HepG2 (cell line): Measurements from ENCODE around the gene MYO6. TPM values are rescaled to one million over a fixed set of nuclear protein-coding genes. Genes with fewer than 3 reads are reported as not detected.

Experiments used
- ATAC-seq: fragments of 200-7000 bp; cut with Tn5 transposase; 3 replicates; pipeline ENCODE4 v1.9.1; 2020; ENCODE audit warnings: mild to moderate bottlenecking, moderate library complexity
- BruUV-seq: library from RNA; stranded (reverse); fragments of 400-500 nt; replicated peaks from 2 replicates; lab custom pipeline; 2021; lab: Mats Ljungman, UMichigan
- CTCF ChIA-PET: fragments of 300-600 bp; formaldehyde crosslinking; extraction: SDS; loops from one replicate; lab custom pipeline; 2021; ENCODE audit warnings: low total read pairs, inconsistent platforms, low intra/inter-chr PET ratio; lab: Yijun Ruan, JAX
- POLR2A ChIA-PET: fragments of 350-600 bp; sonication (Branson Sonifier 250); formaldehyde crosslinking; loops from one replicate; lab custom pipeline; 2020; ENCODE audit warnings: antibody characterized with exemption, inconsistent platforms; lab: Yijun Ruan, JAX
- DNase-seq: peaks from one replicate; pipeline ENCODE4 v3.0.0-alpha.2; 2015; ENCODE audit warnings: low spot score
- FAIRE-seq: peaks from 3 replicates; lab custom pipeline; 2011; peaks lifted over from hg19 to GRCh38; lab: Jason Lieb, UNC
- H2AFZ ChIP-seq: one replicate; pipeline ENCODE4 v1.6.1; 2011; ENCODE audit warnings: low read length, inconsistent platforms
- H3K27ac ChIP-seq: fragments of 300-600 bp; 3 replicates; pipeline ENCODE4 v1.8.0; 2011; ENCODE audit warnings: mixed run types, mild to moderate bottlenecking, mixed read lengths, low read length, inconsistent platforms; ENCODE audit not compliant: insufficient read depth; ENCODE audit errors: extremely low read length
- H3K27me3 ChIP-seq, 2 experiments: fragments of 200-600 bp in 1 of 2; 2 replicates in 1 of 2; 3 replicates in 1 of 2; pipeline versions ENCODE4 v1.6.0 to v1.8.0; 2011; ENCODE audit warnings: low read length in 2 of 2, mild to moderate bottlenecking in 2 of 2, moderate library complexity in 2 of 2, inconsistent platforms in 1 of 2; ENCODE audit not compliant: insufficient read depth in 2 of 2, control insufficient read depth in 1 of 2
- H3K36me3 ChIP-seq, 2 experiments: fragments of 200-600 bp in 1 of 2; replicated peaks in 1 of 2; 2 replicates in 1 of 2; 3 replicates in 1 of 2; pipeline versions ENCODE4 v1.5.1 to v1.8.0; 2011; ENCODE audit warnings: low read length in 2 of 2, inconsistent platforms in 1 of 2; ENCODE audit not compliant: insufficient read depth in 2 of 2, control insufficient read depth in 1 of 2
- H3K4me1 ChIP-seq: 2 replicates; pipeline ENCODE4 v1.5.1; 2012; ENCODE audit warnings: low read length, inconsistent platforms; ENCODE audit not compliant: insufficient read depth
- H3K4me2 ChIP-seq: 2 replicates; pipeline ENCODE4 v1.6.0; 2011; ENCODE audit warnings: low read depth, low read length, inconsistent platforms
- H3K4me3 ChIP-seq, 3 experiments: fragments of 200-600 bp in 1 of 3; sonication (generic), shearing (Covaris generic) in 1 of 3; replicated peaks in 1 of 3; 2 replicates each; pipeline ENCODE4 v1.5.1; 2011 to 2016; ENCODE audit warnings: low read length in 3 of 3, inconsistent platforms in 2 of 3, low read depth in 2 of 3, mild to moderate bottlenecking in 2 of 3, control low read depth in 1 of 3, mixed read lengths in 1 of 3; ENCODE audit not compliant: insufficient read depth in 1 of 3
- H3K79me2 ChIP-seq: one replicate; pipeline ENCODE4 v1.6.1; 2011; ENCODE audit warnings: low read length, inconsistent platforms; ENCODE audit not compliant: insufficient read depth
- H3K9ac ChIP-seq: 2 replicates; pipeline ENCODE4 v1.6.0; 2011; ENCODE audit warnings: mild to moderate bottlenecking, low read depth, low read length, inconsistent platforms; ENCODE audit not compliant: insufficient read depth
- H3K9me3 ChIP-seq: 2 replicates; pipeline ENCODE4 v1.5.1; 2012; ENCODE audit warnings: mild to moderate bottlenecking, low read length
- H4K20me1 ChIP-seq: 2 replicates; pipeline ENCODE4 v1.6.0; 2011; ENCODE audit warnings: inconsistent platforms, mild to moderate bottlenecking, low read length, moderate library complexity; ENCODE audit not compliant: insufficient read depth
- ELF4 ChIP-seq: sonication (generic); formaldehyde crosslinking; IDR thresholded peaks from 2 replicates; pipeline ENCODE4 v1.5.0; 2020; ENCODE audit warnings: missing genetic modification reagents, mild to moderate bottlenecking, moderate library complexity, borderline replicate concordance
- HNRNPH1 ChIP-seq: fragments of 200-400 bp; formaldehyde crosslinking; optimal IDR thresholded peaks from 2 replicates; pipeline ENCODE3; 2017; ENCODE audit warnings: mild to moderate bottlenecking, low read depth, low read length
- NFE2 ChIP-seq: sonication (generic); formaldehyde crosslinking; IDR thresholded peaks from 2 replicates; pipeline ENCODE4 v1.4.0; 2020; ENCODE audit warnings: missing genetic modification reagents
- SATB2 ChIP-seq: sonication (generic); formaldehyde crosslinking; IDR thresholded peaks from 2 replicates; pipeline ENCODE4 v1.5.0; 2020; ENCODE audit warnings: missing genetic modification reagents
- XRCC5 ChIP-seq: fragments of 200-400 bp; formaldehyde crosslinking; optimal IDR thresholded peaks from 2 replicates; pipeline ENCODE3; 2017; ENCODE audit warnings: mild to moderate bottlenecking, low read length
- ZC3H13 ChIP-seq: sonication (generic); formaldehyde crosslinking; IDR thresholded peaks from 2 replicates; pipeline ENCODE4 v1.8.1; 2023; ENCODE audit warnings: mild to moderate bottlenecking, missing genetic modification reagents, moderate library complexity
- ZNF160 ChIP-seq: sonication (generic); formaldehyde crosslinking; IDR thresholded peaks from 2 replicates; pipeline ENCODE4 v1.8.0; 2022; ENCODE audit warnings: mild to moderate bottlenecking, inconsistent platforms, missing genetic modification reagents
- ZNF501 ChIP-seq: sonication (generic); formaldehyde crosslinking; IDR thresholded peaks from 2 replicates; pipeline ENCODE4 v1.5.1; 2020; ENCODE audit warnings: mild to moderate bottlenecking, moderate library complexity, missing genetic modification reagents
- WGBS: methylation state at CpG from one replicate; pipeline ENCODE4 v1.1.6; 2017; ENCODE audit warnings: low lambda C conversion rate; 5-methylcytosine and 5-hydroxymethylcytosine counted together
- in situ Hi-C: cut with HindIII; loops from 2 replicates; pipeline ENCODE4 v1.10.0; 2017; ENCODE audit warnings: low pct_unique_long_range_greater_than_20kb; ENCODE audit not compliant: extremely low pct_ligation_motif_present
- intact Hi-C: fragments of 100-400 bp; cut with micrococcal nuclease; formaldehyde crosslinking; loops from one replicate; pipeline ENCODE4 v1.10.0; 2022; ENCODE audit not compliant: unreplicated experiment
- polyA plus RNA-seq, 8 experiments: library from polyadenylated mRNA; depleted of rRNA in 3 of 8; stranded (reverse) in 7 of 8; unstranded in 1 of 8; fragments of >200 nt; fragmentation: Illumina TruSeq in 4 of 8; extraction: Trizol in 4 of 8; gene quantifications; 2 replicates each; pipeline versions ENCODE4 v1.2.1 to v1.2.3, GENCODE V29; 2011 to 2016; ENCODE audit warnings: low read depth in 4 of 8, missing spikeins in 1 of 8, mixed read lengths in 1 of 8; ENCODE audit not compliant: insufficient read depth in 1 of 8
- total RNA-seq, 5 experiments: library from RNA; depleted of rRNA; stranded (reverse); fragments of >200 nt; fragmentation: Illumina TruSeq; extraction: Trizol; gene quantifications; 2 replicates each; pipeline ENCODE4 v1.2.3, GENCODE V29; 2016; ENCODE audit warnings: low read depth in 1 of 5
- TF ChIP-seq, protein P1 (sequence below): sonication (generic); formaldehyde crosslinking; IDR thresholded peaks from 2 replicates; pipeline ENCODE4 v1.4.0; 2020; ENCODE audit warnings: mild to moderate bottlenecking, missing genetic modification reagents
- TF ChIP-seq, protein P2 (sequence below): sonication (generic); formaldehyde crosslinking; IDR thresholded peaks from 2 replicates; pipeline ENCODE4 v1.5.0; 2020; ENCODE audit warnings: missing genetic modification reagents
- TF ChIP-seq, protein P3 (sequence below): sonication (generic); formaldehyde crosslinking; IDR thresholded peaks from 2 replicates; pipeline ENCODE4 v1.4.0; 2020; ENCODE audit warnings: mild to moderate bottlenecking, missing genetic modification reagents
- TF ChIP-seq, protein P4 (sequence below): sonication (generic); formaldehyde crosslinking; IDR thresholded peaks from 2 replicates; pipeline ENCODE4 v1.5.0; 2020; ENCODE audit warnings: mild to moderate bottlenecking, missing genetic modification reagents
- TF ChIP-seq, protein P5 (sequence below): sonication (generic); formaldehyde crosslinking; IDR thresholded peaks from 2 replicates; pipeline ENCODE4 v1.8.1; 2023; ENCODE audit warnings: mild to moderate bottlenecking, missing genetic modification reagents, borderline replicate concordance

The MYO6 gene
- total and polyA plus RNA-seq, 2 of the 13 experiments (the other 11 are each of a cell fraction or from before 2014, with no cell fraction given): 5.4 to 7.5 TPM

DNA sequence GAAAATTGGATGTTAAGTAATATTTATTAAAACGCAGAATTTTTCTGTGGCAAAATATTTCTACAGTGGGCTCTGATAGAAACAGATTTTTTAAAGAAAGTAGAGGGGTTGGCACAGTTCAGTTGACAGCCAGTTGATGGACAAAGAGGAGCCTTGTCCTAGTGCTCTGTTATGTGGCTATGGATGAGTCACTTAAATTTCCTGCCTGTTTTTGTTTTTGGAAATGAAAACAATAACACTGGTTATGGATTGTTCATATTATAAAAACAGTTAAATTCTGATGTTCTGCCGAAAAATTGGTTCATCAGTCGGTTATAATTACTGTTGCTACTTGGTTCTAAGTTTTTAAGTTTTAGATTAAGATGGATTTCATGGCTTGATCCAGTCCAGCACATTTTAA, 42.8 kb downstream of the MYO6 start:
- FAIRE-seq: no peak
- 88% methylated on average over 3 of the region's 3 CpGs for WGBS
- CTCF ChIA-PET: no interaction called here

More for the DNA sequence above, 42.8 kb downstream of the MYO6 start:
- DNase-seq: no peak
- Histone ChIP-seq H3K27ac (no peak overlapping the region), H3K4me3 (no peak overlapping the region), H3K79me2 (no peaks in the 10 kb centered on the region), H4K20me1 (no peaks in the 10 kb centered on the region), H2AFZ (no peak overlapping the region), H3K9ac (no peak overlapping the region), H3K9me3 (no peaks in the 10 kb centered on the region), H3K4me2 (no peak overlapping the region), H3K27me3 (no peaks in the 10 kb centered on the region), H3K36me3 (no peaks in the 10 kb centered on the region), H3K4me1 (no peaks in the 10 kb centered on the region)
- in situ Hi-C loops: no loop called here
- TF ChIP-seq HNRNPH1 (no peak), ELF4 (CRISPR knock-in tag) (no peak), SATB2 (no peak), NFE2 (no peak), XRCC5 (no peak), ZNF160 (CRISPR knock-in tag) (no peak), ZC3H13 (CRISPR knock-in tag) (no peak), ZNF501 (CRISPR knock-in tag) (no peak)
- TF ChIP-seq, protein P1, sequence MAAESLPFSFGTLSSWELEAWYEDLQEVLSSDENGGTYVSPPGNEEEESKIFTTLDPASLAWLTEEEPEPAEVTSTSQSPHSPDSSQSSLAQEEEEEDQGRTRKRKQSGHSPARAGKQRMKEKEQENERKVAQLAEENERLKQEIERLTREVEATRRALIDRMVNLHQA (CRISPR knock-in tag): no peak
- TF ChIP-seq, protein P2, sequence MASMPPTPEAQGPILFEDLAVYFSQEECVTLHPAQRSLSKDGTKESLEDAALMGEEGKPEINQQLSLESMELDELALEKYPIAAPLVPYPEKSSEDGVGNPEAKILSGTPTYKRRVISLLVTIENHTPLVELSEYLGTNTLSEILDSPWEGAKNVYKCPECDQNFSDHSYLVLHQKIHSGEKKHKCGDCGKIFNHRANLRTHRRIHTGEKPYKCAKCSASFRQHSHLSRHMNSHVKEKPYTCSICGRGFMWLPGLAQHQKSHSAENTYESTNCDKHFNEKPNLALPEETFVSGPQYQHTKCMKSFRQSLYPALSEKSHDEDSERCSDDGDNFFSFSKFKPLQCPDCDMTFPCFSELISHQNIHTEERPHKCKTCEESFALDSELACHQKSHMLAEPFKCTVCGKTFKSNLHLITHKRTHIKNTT: no peak
- TF ChIP-seq, protein P3, sequence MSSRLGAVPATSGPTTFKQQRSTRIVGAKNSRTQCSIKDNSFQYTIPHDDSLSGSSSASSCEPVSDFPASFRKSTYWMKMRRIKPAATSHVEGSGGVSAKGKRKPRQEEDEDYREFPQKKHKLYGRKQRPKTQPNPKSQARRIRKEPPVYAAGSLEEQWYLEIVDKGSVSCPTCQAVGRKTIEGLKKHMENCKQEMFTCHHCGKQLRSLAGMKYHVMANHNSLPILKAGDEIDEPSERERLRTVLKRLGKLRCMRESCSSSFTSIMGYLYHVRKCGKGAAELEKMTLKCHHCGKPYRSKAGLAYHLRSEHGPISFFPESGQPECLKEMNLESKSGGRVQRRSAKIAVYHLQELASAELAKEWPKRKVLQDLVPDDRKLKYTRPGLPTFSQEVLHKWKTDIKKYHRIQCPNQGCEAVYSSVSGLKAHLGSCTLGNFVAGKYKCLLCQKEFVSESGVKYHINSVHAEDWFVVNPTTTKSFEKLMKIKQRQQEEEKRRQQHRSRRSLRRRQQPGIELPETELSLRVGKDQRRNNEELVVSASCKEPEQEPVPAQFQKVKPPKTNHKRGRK (CRISPR knock-in tag): no peak
- TF ChIP-seq, protein P4, sequence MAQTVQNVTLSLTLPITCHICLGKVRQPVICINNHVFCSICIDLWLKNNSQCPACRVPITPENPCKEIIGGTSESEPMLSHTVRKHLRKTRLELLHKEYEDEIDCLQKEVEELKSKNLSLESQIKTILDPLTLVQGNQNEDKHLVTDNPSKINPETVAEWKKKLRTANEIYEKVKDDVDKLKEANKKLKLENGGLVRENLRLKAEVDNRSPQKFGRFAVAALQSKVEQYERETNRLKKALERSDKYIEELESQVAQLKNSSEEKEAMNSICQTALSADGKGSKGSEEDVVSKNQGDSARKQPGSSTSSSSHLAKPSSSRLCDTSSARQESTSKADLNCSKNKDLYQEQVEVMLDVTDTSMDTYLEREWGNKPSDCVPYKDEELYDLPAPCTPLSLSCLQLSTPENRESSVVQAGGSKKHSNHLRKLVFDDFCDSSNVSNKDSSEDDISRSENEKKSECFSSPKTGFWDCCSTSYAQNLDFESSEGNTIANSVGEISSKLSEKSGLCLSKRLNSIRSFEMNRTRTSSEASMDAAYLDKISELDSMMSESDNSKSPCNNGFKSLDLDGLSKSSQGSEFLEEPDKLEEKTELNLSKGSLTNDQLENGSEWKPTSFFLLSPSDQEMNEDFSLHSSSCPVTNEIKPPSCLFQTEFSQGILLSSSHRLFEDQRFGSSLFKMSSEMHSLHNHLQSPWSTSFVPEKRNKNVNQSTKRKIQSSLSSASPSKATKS (CRISPR knock-in tag): no peak
- TF ChIP-seq, protein P5, sequence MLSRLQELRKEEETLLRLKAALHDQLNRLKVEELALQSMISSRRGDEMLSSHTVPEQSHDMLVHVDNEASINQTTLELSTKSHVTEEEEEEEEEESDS (CRISPR knock-in tag): no peak
- BruUV-seq: no TSS peak
- no peak for ATAC-seq
- POLR2A ChIA-PET: no interaction called here
- intact Hi-C loops: loop anchor here (5.0 kb wide), 1 partner anchor 1000 kb away; no protein-coding TSS in a partner anchor
